Body of pancreas (tissue), 4 donors: Measurements from ENCODE around the gene FBRSL1.

Experiments
- POLR2A ChIP-seq, 3 donors: fragments of 450-650 bp; IDR thresholded peaks; one replicate each; pipeline ENCODE4 v1.6.1; 2016; ENCODE audit warnings: antibody characterized with exemption in 3 of 3, mild to moderate bottlenecking in 2 of 3
- TF ChIP-seq, protein P1 (sequence below), 7 experiments: fragments of 450-650 bp in 4 of 7; fragments of 200-600 bp in 3 of 7; sonication (generic) in 3 of 7; IDR thresholded peaks; one replicate each; pipeline ENCODE4 v1.5.1; 2016 to 2019; ENCODE audit warnings: antibody characterized with exemption in 7 of 7

- TF ChIP-seq, protein P1, sequence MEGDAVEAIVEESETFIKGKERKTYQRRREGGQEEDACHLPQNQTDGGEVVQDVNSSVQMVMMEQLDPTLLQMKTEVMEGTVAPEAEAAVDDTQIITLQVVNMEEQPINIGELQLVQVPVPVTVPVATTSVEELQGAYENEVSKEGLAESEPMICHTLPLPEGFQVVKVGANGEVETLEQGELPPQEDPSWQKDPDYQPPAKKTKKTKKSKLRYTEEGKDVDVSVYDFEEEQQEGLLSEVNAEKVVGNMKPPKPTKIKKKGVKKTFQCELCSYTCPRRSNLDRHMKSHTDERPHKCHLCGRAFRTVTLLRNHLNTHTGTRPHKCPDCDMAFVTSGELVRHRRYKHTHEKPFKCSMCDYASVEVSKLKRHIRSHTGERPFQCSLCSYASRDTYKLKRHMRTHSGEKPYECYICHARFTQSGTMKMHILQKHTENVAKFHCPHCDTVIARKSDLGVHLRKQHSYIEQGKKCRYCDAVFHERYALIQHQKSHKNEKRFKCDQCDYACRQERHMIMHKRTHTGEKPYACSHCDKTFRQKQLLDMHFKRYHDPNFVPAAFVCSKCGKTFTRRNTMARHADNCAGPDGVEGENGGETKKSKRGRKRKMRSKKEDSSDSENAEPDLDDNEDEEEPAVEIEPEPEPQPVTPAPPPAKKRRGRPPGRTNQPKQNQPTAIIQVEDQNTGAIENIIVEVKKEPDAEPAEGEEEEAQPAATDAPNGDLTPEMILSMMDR (IDR thresholded peaks at IDR 0.05) = no peak
- no peak for TF ChIP-seq POLR2A (IDR thresholded peaks at IDR 0.05)
These were observed 5.2 kb downstream of the FBRSL1 start for GRCh38 chr12:132495165-132495544.
